Measurements from ENCODE around the gene ATP11A.

DNA sequence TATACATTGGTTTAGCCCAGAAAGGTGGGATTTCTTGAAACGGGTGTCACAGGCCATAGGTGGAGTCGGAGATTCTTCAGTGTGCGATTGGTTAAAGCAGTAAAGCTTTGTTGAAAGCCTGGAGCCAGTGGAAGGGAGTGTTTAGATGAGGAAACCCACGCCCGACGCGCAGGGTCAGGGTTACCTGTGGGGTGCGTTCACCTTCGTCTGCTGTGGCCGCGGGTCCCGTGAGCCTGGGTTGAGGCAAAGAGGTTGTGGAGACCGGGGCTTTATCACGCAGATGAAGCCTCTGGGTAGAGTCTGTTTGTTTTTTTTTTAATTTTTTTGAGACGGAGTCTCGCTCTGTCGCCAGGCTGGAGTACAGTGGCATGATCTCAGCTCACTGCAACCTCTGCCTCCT is 30.4 kb downstream of the ATP11A start:
- TF ChIP-seq, protein P1, sequence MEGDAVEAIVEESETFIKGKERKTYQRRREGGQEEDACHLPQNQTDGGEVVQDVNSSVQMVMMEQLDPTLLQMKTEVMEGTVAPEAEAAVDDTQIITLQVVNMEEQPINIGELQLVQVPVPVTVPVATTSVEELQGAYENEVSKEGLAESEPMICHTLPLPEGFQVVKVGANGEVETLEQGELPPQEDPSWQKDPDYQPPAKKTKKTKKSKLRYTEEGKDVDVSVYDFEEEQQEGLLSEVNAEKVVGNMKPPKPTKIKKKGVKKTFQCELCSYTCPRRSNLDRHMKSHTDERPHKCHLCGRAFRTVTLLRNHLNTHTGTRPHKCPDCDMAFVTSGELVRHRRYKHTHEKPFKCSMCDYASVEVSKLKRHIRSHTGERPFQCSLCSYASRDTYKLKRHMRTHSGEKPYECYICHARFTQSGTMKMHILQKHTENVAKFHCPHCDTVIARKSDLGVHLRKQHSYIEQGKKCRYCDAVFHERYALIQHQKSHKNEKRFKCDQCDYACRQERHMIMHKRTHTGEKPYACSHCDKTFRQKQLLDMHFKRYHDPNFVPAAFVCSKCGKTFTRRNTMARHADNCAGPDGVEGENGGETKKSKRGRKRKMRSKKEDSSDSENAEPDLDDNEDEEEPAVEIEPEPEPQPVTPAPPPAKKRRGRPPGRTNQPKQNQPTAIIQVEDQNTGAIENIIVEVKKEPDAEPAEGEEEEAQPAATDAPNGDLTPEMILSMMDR (IDR thresholded peaks at IDR 0.05; ENCODE audit: low read length): no peak
- TF ChIP-seq EZH2phosphoT487 (IDR thresholded peaks at IDR 0.05; ENCODE audit: low read length): no peak
